ENCODE data around the gene ADAM19. TPM values are rescaled to one million over a fixed set of nuclear protein-coding genes. Genes with fewer than 3 reads are reported as not detected.
A peak's percentile ranks its signal among the peaks of the same experiment; 100 is the strongest.

The ADAM19 gene
- total RNA-seq, 1 experiment from 2014 or later: 3.5 TPM

GRCh38 chr5:157603333-157604190, 28.0 kb upstream of the ADAM19 start:
- CTCF ChIA-PET: no interaction called here

GRCh38 chr5:157602505-157602904, 26.9 kb upstream of the ADAM19 start:
- TF ChIP-seq POLR2AphosphoS5 (IDR thresholded peaks at IDR 0.05; ENCODE audit: low read depth, low read length) (no peak), SIN3A (IDR thresholded peaks at IDR 0.05; ENCODE audit: borderline replicate concordance, insufficient read depth, low read depth, low read length) (no peak), TCF7L2 (IDR thresholded peaks at IDR 0.05; ENCODE audit: low read depth, low read length) (no peak)
- TF ChIP-seq, protein P1, sequence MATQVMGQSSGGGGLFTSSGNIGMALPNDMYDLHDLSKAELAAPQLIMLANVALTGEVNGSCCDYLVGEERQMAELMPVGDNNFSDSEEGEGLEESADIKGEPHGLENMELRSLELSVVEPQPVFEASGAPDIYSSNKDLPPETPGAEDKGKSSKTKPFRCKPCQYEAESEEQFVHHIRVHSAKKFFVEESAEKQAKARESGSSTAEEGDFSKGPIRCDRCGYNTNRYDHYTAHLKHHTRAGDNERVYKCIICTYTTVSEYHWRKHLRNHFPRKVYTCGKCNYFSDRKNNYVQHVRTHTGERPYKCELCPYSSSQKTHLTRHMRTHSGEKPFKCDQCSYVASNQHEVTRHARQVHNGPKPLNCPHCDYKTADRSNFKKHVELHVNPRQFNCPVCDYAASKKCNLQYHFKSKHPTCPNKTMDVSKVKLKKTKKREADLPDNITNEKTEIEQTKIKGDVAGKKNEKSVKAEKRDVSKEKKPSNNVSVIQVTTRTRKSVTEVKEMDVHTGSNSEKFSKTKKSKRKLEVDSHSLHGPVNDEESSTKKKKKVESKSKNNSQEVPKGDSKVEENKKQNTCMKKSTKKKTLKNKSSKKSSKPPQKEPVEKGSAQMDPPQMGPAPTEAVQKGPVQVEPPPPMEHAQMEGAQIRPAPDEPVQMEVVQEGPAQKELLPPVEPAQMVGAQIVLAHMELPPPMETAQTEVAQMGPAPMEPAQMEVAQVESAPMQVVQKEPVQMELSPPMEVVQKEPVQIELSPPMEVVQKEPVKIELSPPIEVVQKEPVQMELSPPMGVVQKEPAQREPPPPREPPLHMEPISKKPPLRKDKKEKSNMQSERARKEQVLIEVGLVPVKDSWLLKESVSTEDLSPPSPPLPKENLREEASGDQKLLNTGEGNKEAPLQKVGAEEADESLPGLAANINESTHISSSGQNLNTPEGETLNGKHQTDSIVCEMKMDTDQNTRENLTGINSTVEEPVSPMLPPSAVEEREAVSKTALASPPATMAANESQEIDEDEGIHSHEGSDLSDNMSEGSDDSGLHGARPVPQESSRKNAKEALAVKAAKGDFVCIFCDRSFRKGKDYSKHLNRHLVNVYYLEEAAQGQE (IDR thresholded peaks at IDR 0.05; ENCODE audit: insufficient read depth in 1 of 2, low read depth in 2 of 2, low read length in 1 of 2): no peak
- TF ChIP-seq, protein P2, sequence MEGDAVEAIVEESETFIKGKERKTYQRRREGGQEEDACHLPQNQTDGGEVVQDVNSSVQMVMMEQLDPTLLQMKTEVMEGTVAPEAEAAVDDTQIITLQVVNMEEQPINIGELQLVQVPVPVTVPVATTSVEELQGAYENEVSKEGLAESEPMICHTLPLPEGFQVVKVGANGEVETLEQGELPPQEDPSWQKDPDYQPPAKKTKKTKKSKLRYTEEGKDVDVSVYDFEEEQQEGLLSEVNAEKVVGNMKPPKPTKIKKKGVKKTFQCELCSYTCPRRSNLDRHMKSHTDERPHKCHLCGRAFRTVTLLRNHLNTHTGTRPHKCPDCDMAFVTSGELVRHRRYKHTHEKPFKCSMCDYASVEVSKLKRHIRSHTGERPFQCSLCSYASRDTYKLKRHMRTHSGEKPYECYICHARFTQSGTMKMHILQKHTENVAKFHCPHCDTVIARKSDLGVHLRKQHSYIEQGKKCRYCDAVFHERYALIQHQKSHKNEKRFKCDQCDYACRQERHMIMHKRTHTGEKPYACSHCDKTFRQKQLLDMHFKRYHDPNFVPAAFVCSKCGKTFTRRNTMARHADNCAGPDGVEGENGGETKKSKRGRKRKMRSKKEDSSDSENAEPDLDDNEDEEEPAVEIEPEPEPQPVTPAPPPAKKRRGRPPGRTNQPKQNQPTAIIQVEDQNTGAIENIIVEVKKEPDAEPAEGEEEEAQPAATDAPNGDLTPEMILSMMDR (IDR thresholded peaks at IDR 0.05): no peak
- intact Hi-C loops (cut with micrococcal nuclease; ENCODE audit: unreplicated experiment): no loop called here
- Histone ChIP-seq H3K4me1 (ENCODE audit: control insufficient read depth, insufficient read depth, low read length) (no peaks in the 10 kb centered on the region), H3K27me3 (ENCODE audit: control insufficient read depth, insufficient read depth, low read length) (no peaks in the 10 kb centered on the region), H3K27ac (ENCODE audit: low read length) (no peak overlapping the region), H3K9me3 (ENCODE audit: control insufficient read depth, insufficient read depth, low read depth, low read length) (no peaks in the 10 kb centered on the region), H3K36me3 (ENCODE audit: control insufficient read depth, insufficient read depth, low read length) (no peaks in the 10 kb centered on the region), H3K4me3 (ENCODE audit: low read depth in 2 of 2, low read length in 2 of 2) (no peak overlapping the region)
- ChIA-PET POLR2A (no interaction called here), CTCF (no interaction called here)
- ATAC-seq (peak; percentile 35; the same call in 1 of the 2 replicates), DNase-seq (ENCODE audit: low read depth, low spot score) (no peak)
- in situ Hi-C loops (cut with HindIII; ENCODE audit: low pct_unique_long_range_greater_than_20kb, low sequenced_read_pairs): no loop called here
- BruUV-seq (replicated peaks): no TSS peak

More at GRCh38 chr5:157603333-157604190, 28.0 kb upstream of the ADAM19 start:
- Histone ChIP-seq H3K4me3 (ENCODE audit: low read depth in 2 of 2, low read length in 2 of 2) (0 out of 4 replicates have a peak overlapping the region, but pooled peaks of 1 of the 2 experiments have one; percentile 2), H3K27ac (ENCODE audit: low read length) (no peak overlapping the region), H3K9me3 (ENCODE audit: control insufficient read depth, insufficient read depth, low read depth, low read length) (no peaks in the 10 kb centered on the region), H3K4me1 (ENCODE audit: control insufficient read depth, insufficient read depth, low read length) (no peaks in the 10 kb centered on the region), H3K27me3 (ENCODE audit: control insufficient read depth, insufficient read depth, low read length) (no peaks in the 10 kb centered on the region), H3K36me3 (ENCODE audit: control insufficient read depth, insufficient read depth, low read length) (no peaks in the 10 kb centered on the region)
- intact Hi-C loops (cut with micrococcal nuclease; ENCODE audit: unreplicated experiment): no loop called here
- BruUV-seq (replicated peaks): no TSS peak
- peak; percentile 61 for DNase-seq (ENCODE audit: low read depth, low spot score)
- in situ Hi-C loops (cut with HindIII; ENCODE audit: low pct_unique_long_range_greater_than_20kb, low sequenced_read_pairs): no loop called here
- ATAC-seq: peak; percentile 85
- POLR2A ChIA-PET: no interaction called here
- TF ChIP-seq TCF7L2 (IDR thresholded peaks at IDR 0.05; ENCODE audit: low read depth, low read length) (0 out of 2 replicates have a peak, but pooled peaks have one; percentile 24), POLR2AphosphoS5 (IDR thresholded peaks at IDR 0.05; ENCODE audit: low read depth, low read length) (no peak)

GRCh38 chr5:157600252-157600651, 24.7 kb upstream of the ADAM19 start:
- Histone ChIP-seq H3K9me3 (ENCODE audit: control insufficient read depth, insufficient read depth, low read depth, low read length) (no peaks in the 10 kb centered on the region), H3K27me3 (ENCODE audit: control insufficient read depth, insufficient read depth, low read length) (no peaks in the 10 kb centered on the region), H3K27ac (ENCODE audit: low read length) (no peak overlapping the region), H3K4me3 (ENCODE audit: low read depth in 2 of 2, low read length in 2 of 2) (no peak overlapping the region), H3K4me1 (ENCODE audit: control insufficient read depth, insufficient read depth, low read length) (no peaks in the 10 kb centered on the region), H3K36me3 (ENCODE audit: control insufficient read depth, insufficient read depth, low read length) (no peaks in the 10 kb centered on the region)
- TF ChIP-seq TCF7L2 (IDR thresholded peaks at IDR 0.05; ENCODE audit: low read depth, low read length) (no peak), POLR2AphosphoS5 (IDR thresholded peaks at IDR 0.05; ENCODE audit: low read depth, low read length) (no peak), SIN3A (IDR thresholded peaks at IDR 0.05; ENCODE audit: borderline replicate concordance, insufficient read depth, low read depth, low read length) (no peak)
- TF ChIP-seq, protein P2 (IDR thresholded peaks at IDR 0.05): no peak
- TF ChIP-seq, protein P1 (IDR thresholded peaks at IDR 0.05; ENCODE audit: insufficient read depth in 1 of 2, low read depth in 2 of 2, low read length in 1 of 2): no peak
- in situ Hi-C loops (cut with HindIII; ENCODE audit: low pct_unique_long_range_greater_than_20kb, low sequenced_read_pairs) (no loop called here), intact Hi-C loops (cut with micrococcal nuclease; ENCODE audit: unreplicated experiment) (no loop called here)
- ATAC-seq (no peak), DNase-seq (ENCODE audit: low read depth, low spot score) (no peak)
- BruUV-seq (replicated peaks): no TSS peak
- ChIA-PET POLR2A (no interaction called here), CTCF (no interaction called here)

All from Panc1 (cell line).